Measurements from ENCODE around the gene RSL24D1.

DNA sequence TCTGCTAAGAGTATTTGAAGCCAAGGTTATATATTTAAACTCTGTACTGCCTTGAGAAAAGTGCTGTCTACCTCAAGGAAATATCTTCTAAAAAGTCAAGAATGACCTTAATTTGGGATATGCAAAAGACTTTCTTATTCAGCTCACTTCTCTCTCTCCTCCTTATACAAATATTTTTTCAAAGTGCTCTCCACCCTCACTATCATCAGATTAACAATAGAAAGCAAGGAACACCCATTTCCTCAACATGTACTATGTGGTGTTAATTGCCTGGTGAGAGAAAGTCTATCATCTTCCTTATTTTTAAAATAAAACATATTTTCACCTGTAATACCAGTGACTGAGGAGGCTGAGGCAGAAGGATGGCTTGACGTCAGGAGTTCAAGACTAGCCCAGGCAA lies 44.4 kb upstream of the RSL24D1 start:
- TF ChIP-seq, protein P1, sequence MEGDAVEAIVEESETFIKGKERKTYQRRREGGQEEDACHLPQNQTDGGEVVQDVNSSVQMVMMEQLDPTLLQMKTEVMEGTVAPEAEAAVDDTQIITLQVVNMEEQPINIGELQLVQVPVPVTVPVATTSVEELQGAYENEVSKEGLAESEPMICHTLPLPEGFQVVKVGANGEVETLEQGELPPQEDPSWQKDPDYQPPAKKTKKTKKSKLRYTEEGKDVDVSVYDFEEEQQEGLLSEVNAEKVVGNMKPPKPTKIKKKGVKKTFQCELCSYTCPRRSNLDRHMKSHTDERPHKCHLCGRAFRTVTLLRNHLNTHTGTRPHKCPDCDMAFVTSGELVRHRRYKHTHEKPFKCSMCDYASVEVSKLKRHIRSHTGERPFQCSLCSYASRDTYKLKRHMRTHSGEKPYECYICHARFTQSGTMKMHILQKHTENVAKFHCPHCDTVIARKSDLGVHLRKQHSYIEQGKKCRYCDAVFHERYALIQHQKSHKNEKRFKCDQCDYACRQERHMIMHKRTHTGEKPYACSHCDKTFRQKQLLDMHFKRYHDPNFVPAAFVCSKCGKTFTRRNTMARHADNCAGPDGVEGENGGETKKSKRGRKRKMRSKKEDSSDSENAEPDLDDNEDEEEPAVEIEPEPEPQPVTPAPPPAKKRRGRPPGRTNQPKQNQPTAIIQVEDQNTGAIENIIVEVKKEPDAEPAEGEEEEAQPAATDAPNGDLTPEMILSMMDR (IDR thresholded peaks at IDR 0.05), result no peak
- no peak for TF ChIP-seq ZFX (IDR thresholded peaks at IDR 0.05; ENCODE audit: borderline replicate concordance)
